T-helper 2 cell treated with Interferon-gamma antibody and Interleukin-4, amounts not matched to agents 5 μg/mL and 100 μg/mL, for 36 hours (primary cell): Measurements from ENCODE around the gene LGALS1.

Source experiments
- DNase-seq: peaks from one replicate; pipeline ENCODE4 v3.0.0; 2021; ENCODE audit warnings: low spot score
- H3K27ac Mint-ChIP-seq: one replicate; pipeline ENCODE4 v1.8.0; 2021; ENCODE audit warnings: mild to moderate bottlenecking, mixed read lengths
- H3K27me3 Mint-ChIP-seq: one replicate; pipeline ENCODE4 v1.8.0; 2021; ENCODE audit warnings: low read depth, mixed read lengths
- H3K36me3 Mint-ChIP-seq: one replicate; pipeline ENCODE4 v1.8.0; 2021; ENCODE audit warnings: low read depth, mixed read lengths
- H3K4me1 Mint-ChIP-seq: one replicate; pipeline ENCODE4 v1.8.0; 2021; ENCODE audit warnings: low read depth, mixed read lengths
- H3K4me3 Mint-ChIP-seq: one replicate; pipeline ENCODE4 v1.8.0; 2022; ENCODE audit warnings: mild to moderate bottlenecking, moderate library complexity, mixed read lengths
- H3K9me3 Mint-ChIP-seq: one replicate; pipeline ENCODE4 v1.8.0; 2021; ENCODE audit warnings: mixed read lengths

Gene LGALS1

DNA sequence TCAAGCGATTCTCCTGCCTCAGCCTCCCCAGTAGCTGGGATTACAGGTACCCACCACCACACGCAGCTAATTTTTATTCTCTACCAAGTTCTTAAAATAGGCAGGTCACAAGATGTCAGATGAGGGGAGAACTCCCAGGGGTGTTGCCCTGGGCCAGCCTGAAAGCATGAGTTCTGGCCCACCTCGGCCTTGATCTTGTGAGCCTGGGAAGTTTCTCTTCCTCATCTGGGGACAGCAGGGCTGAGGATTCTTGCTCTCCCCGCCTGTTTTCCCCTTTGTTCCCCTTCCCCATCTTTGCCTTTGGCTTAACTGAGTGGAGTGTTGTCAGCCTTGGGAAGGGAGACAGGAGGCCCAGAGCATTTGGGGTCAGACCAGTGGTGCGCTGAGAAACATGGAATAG lies 13.4 kb upstream of the LGALS1 start:
- Mint-ChIP-seq H3K27me3 (no peaks in the 10 kb centered on the region), H3K4me1 (peaks cover 36% of the 10 kb centered on the region), H3K36me3 (peaks cover 19% of the 10 kb centered on the region), H3K4me3 (no peak overlapping the region), H3K27ac (peak overlapping the region; percentile 26), H3K9me3 (no peaks in the 10 kb centered on the region)
- DNase-seq: no peak

DNA sequence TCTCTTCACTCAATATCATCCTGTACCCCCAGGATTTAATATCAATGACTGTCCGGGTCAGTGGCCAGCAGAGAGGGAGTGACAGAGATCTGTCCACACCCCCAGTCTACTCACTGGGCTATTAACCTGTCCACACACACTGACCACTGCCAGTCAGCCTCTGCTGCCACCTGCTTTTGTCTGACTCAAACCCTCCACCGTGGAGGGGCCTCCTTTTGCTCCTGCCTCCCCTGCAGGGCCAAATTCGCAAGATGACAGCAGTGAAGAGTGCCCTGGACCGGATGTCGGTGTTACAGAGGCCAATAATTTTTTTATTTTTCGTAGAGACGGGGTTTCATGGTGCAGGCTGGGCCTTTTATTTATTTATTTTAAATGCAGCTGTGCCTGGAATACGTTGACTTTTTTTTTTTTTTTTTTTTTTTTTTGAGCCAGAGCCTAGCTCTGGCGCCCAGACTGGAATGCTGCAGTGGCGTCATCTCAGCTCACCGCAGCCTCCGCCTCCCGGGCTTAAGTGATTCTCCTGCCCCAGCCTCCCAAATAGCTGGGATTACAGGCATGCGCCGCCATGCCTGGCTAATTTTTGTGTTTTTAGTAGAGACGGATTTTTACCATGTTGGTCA lies 11.8 kb upstream of the LGALS1 start:
- Mint-ChIP-seq H3K27ac (no peak overlapping the region), H3K27me3 (no peaks in the 10 kb centered on the region), H3K9me3 (no peaks in the 10 kb centered on the region), H3K4me3 (no peak overlapping the region), H3K4me1 (peaks cover 30% of the 10 kb centered on the region), H3K36me3 (peaks cover 19% of the 10 kb centered on the region)
- DNase-seq: no peak

DNA sequence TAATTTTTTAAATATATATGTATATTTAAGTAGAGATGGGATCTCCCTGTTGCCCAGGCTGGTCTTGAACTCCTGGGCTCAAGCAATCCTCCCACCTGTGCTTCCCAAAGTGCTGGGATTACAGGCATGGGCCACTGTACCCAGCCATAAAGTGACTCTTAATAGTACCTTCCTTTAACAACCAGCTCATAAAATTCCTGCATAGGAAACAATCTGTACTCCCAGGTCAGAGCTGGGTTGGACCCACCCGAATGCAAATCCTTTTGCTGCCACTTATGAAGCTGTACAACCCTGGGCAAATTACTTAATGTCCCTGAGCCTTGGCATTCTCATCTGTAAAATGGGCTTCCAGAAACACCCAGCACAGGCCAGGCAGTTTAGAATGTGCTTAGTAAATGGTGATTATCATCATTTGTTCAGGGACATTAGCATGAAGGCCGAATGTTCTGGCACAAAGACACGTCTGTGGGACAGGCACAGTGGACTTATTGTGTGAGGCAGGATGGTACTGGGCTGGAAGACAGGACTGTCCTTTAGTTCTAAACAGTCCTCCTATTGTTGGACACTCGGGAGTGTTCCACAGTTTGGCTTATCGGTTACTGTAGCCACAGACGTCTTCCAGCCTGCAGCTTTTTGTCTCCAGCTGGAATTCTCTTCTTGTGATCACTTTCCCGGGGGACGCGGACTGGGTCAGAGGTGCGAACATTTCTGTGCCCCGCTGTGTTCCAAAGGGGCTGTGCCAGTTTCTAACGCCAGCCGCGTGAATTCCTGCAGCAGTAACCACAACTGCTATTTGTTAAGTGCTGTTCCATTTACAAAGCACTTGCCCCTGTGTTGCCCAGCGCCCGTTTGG lies 11.0 kb upstream of the LGALS1 start:
- H3K4me1 Mint-ChIP-seq: peaks cover 28% of the 10 kb centered on the region
- no peaks in the 10 kb centered on the region for H3K9me3 Mint-ChIP-seq
- H3K36me3 Mint-ChIP-seq: peaks cover 19% of the 10 kb centered on the region
- no peaks in the 10 kb centered on the region for H3K27me3 Mint-ChIP-seq
- no peak overlapping the region for H3K4me3 Mint-ChIP-seq
- DNase-seq: no peak
- no peak overlapping the region for H3K27ac Mint-ChIP-seq

GRCh38 chr22:37665487-37665886 lies 9.9 kb upstream of the LGALS1 start:
- no peak for DNase-seq
- Mint-ChIP-seq H3K27me3 (no peaks in the 10 kb centered on the region), H3K27ac (no peak overlapping the region), H3K4me3 (no peak overlapping the region), H3K9me3 (no peaks in the 10 kb centered on the region), H3K4me1 (peaks cover 18% of the 10 kb centered on the region), H3K36me3 (peaks cover 16% of the 10 kb centered on the region)

DNA sequence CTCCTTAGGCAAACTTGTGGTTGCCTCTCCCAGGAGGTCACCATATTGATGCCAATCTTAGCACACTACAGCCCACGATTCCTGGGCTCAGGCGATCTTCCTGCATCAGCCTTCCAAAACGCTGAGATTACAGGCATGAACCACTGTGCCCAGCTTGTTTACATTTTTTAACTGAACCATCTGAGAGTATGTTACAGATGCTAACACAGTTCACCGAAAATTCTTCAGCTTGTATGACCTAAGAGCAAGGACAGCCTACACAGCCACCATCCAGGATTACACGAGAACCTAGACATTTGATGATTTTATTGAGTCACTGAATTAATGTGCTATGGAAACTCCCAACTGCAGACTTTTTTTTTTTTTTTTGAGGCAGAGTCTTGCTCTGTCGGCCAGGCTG lies 5.8 kb upstream of the LGALS1 start:
- Mint-ChIP-seq H3K36me3 (peaks cover 11% of the 10 kb centered on the region), H3K9me3 (no peaks in the 10 kb centered on the region), H3K27ac (no peak overlapping the region), H3K27me3 (no peaks in the 10 kb centered on the region), H3K4me1 (peaks cover 27% of the 10 kb centered on the region), H3K4me3 (no peak overlapping the region)
- no peak for DNase-seq

- H3K36me3 Mint-ChIP-seq: peaks cover 9% of the 10 kb centered on the region
- H3K4me1 Mint-ChIP-seq: peaks cover 35% of the 10 kb centered on the region
- H3K4me3 Mint-ChIP-seq: peak overlapping the region; percentile 54
- peak overlapping the region; percentile 60 for H3K27ac Mint-ChIP-seq
- no peaks in the 10 kb centered on the region for H3K27me3 Mint-ChIP-seq
- no peaks in the 10 kb centered on the region for H3K9me3 Mint-ChIP-seq
- no peak for DNase-seq
Observed at GRCh38 chr22:37672206-37672919, 3.1 kb upstream of the LGALS1 start.

- H3K4me1 Mint-ChIP-seq: peaks cover 37% of the 10 kb centered on the region
- peak overlapping the region; percentile 85 for H3K27ac Mint-ChIP-seq
- H3K4me3 Mint-ChIP-seq: peak overlapping the region; percentile 54
Observed at GRCh38 chr22:37672920-37673455, 2.4 kb upstream of the LGALS1 start.

DNA sequence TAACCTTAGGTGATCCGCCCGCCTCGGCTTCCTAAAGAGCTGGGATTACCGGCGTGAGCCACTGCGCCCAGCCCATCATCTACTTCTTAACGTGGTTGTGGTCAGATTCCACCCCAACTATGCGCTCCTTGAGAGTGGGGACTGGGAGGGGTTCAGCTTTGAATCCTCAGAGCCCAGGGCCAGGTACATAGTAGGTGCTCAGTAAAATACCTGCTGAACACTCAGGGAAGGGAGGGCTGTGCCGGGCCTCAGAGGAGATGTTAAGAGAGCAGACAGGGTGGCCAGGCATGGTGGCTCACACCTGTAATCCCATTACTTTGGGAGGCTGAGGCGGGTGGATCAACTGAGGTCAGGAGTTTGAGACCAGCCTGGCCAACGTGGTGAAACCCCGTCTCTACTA lies 1.2 kb upstream of the LGALS1 start:
- Mint-ChIP-seq H3K27me3 (no peaks in the 10 kb centered on the region), H3K4me1 (peaks cover 40% of the 10 kb centered on the region), H3K36me3 (peaks cover 15% of the 10 kb centered on the region), H3K4me3 (peak overlapping the region; percentile 98), H3K9me3 (no peaks in the 10 kb centered on the region), H3K27ac (peak overlapping the region; percentile 84)
- no peak for DNase-seq

More at GRCh38 chr22:37672920-37673455, 2.4 kb upstream of the LGALS1 start:
- H3K36me3 Mint-ChIP-seq: peaks cover 11% of the 10 kb centered on the region
- no peak for DNase-seq
- H3K27me3 Mint-ChIP-seq: no peaks in the 10 kb centered on the region
- H3K9me3 Mint-ChIP-seq: no peaks in the 10 kb centered on the region

DNA sequence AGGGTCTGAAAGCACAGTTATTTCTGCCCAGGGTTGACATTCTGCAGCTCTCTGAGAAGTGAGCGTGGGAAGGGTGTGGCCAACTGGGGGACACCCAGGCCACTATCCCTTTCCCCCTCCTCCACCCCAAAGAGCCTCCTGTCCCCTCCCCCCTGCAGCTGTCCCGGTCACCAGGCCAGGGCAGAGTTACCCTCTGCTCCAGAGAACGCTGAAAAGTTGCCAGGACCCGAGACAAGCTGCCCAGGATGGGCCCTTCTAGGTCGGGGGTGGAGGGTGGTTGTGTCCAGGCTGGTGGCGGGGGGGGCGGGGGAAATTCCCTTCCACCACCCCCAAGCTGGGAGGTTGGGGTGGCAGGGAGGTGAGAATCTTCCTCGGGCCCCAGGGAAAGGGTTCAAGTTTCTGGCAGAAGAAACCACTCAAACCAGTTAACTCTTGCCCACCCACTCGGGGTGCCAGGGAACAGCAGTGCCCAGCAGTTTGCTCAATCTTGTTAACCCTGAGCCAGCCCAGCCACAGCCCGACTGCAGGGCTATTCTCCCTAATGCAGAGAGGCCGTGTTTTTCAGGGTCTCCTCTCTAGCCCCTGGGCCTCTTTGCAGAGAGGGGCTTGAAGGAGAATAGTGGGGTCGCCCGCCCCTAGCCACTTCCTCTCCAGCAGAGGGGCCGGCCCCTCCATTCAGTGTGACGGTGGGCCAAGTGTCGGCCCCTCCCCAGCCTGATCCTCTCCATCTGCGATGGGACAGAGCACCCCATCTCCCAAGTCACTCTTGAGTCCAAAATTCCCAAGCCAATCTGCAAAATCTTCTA lies 697 bp downstream of the LGALS1 start:
- Mint-ChIP-seq H3K4me1 (peaks cover 43% of the 10 kb centered on the region), H3K36me3 (peaks cover 23% of the 10 kb centered on the region), H3K9me3 (no peaks in the 10 kb centered on the region), H3K27ac (peak overlapping the region; percentile 99), H3K4me3 (peak overlapping the region; percentile 98), H3K27me3 (no peaks in the 10 kb centered on the region)
- DNase-seq: peak; percentile 34

GRCh38 chr22:37676736-37677492 lies 1.5 kb downstream of the LGALS1 start:
- peaks cover 46% of the 10 kb centered on the region for H3K4me1 Mint-ChIP-seq
- peak; percentile 93 for DNase-seq
- peak overlapping the region; percentile 98 for H3K4me3 Mint-ChIP-seq
- no peaks in the 10 kb centered on the region for H3K9me3 Mint-ChIP-seq
- H3K36me3 Mint-ChIP-seq: peaks cover 24% of the 10 kb centered on the region
- no peaks in the 10 kb centered on the region for H3K27me3 Mint-ChIP-seq
- peak overlapping the region; percentile 99 for H3K27ac Mint-ChIP-seq

GRCh38 chr22:37677493-37677974 lies 2.1 kb downstream of the LGALS1 start:
- peak overlapping the region; percentile 99 for H3K27ac Mint-ChIP-seq
- no peak for DNase-seq
- H3K36me3 Mint-ChIP-seq: peaks cover 24% of the 10 kb centered on the region
- H3K4me3 Mint-ChIP-seq: peak overlapping the region; percentile 98
- H3K4me1 Mint-ChIP-seq: peaks cover 40% of the 10 kb centered on the region
- no peaks in the 10 kb centered on the region for H3K9me3 Mint-ChIP-seq
- H3K27me3 Mint-ChIP-seq: no peaks in the 10 kb centered on the region

DNA sequence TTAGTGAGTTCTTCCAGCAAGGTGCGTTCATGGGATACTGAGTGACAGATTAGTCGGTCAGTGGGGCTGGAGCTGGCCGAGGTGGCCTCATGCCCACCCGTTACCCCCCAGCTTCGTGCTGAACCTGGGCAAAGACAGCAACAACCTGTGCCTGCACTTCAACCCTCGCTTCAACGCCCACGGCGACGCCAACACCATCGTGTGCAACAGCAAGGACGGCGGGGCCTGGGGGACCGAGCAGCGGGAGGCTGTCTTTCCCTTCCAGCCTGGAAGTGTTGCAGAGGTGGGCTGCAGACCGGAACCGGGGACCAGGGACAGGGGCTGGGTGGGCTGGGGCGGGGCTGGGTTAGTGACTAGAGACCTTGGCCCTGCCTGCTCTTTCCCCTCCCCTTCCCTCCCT lies 2.9 kb downstream of the LGALS1 start:
- peaks cover 32% of the 10 kb centered on the region for H3K4me1 Mint-ChIP-seq
- DNase-seq: no peak
- peaks cover 24% of the 10 kb centered on the region for H3K36me3 Mint-ChIP-seq
- H3K27ac Mint-ChIP-seq: peak overlapping the region; percentile 83
- H3K4me3 Mint-ChIP-seq: no peak overlapping the region
- H3K9me3 Mint-ChIP-seq: no peaks in the 10 kb centered on the region
- no peaks in the 10 kb centered on the region for H3K27me3 Mint-ChIP-seq
